Stimulated activated CD4-positive, alpha-beta T cell treated with anti-CD3 and anti-CD28 coated beads, Interleukin-4, amount 100 ng/mL, for 24 hours (primary cell): Measurements from ENCODE around the gene COL2A1.
"Not testable (repeated sequence)": the region's sequence is repeated elsewhere in the genome, so short reads cannot be mapped to it uniquely, and the experiment has no call there.

Source experiments
- DNase-seq: peaks from one replicate; pipeline ENCODE4 v3.0.0-alpha.2; 2020

The COL2A1 gene

GRCh38 chr12:47972895-47973294 is 31.4 kb downstream of the COL2A1 start:
- no peak for DNase-seq

GRCh38 chr12:47970843-47971242 is 33.4 kb downstream of the COL2A1 start:
- no peak for DNase-seq

GRCh38 chr12:47969845-47970244 is 34.4 kb downstream of the COL2A1 start:
- DNase-seq, result no peak

- no peak for DNase-seq
Observed at GRCh38 chr12:47967461-47968321, 36.6 kb downstream of the COL2A1 start.

GRCh38 chr12:47965581-47965980 is 38.7 kb downstream of the COL2A1 start:
- DNase-seq, result no peak

GRCh38 chr12:47964106-47964728 is 40.1 kb downstream of the COL2A1 start:
- DNase-seq, result peak; percentile 19

GRCh38 chr12:47963340-47964040 is 40.8 kb downstream of the COL2A1 start, which contains the start of gene TMEM106C:
Gene TMEM106C, plus strand, starts transcription at chr12:47963596. Its CDS starts 641 bp downstream, at chr12:47964237.
- DNase-seq, result peak; percentile 92

GRCh38 chr12:47962198-47962597 is 42.1 kb downstream of the COL2A1 start:
- no peak for DNase-seq

GRCh38 chr12:47957671-47958070 is 46.6 kb downstream of the COL2A1 start:
- not testable (repeated sequence) for DNase-seq

GRCh38 chr12:47955059-47955458 is 49.2 kb downstream of the COL2A1 start:
- no peak for DNase-seq

GRCh38 chr12:47954467-47955045 is 49.7 kb downstream of the COL2A1 start:
- DNase-seq, result no peak

- DNase-seq, result no peak
Observed at GRCh38 chr12:47954058-47954457, 50.2 kb downstream of the COL2A1 start.

GRCh38 chr12:47950856-47951468 is 53.3 kb downstream of the COL2A1 start:
- no peak for DNase-seq

- DNase-seq, result peak; percentile 43
Observed at GRCh38 chr12:47949441-47950341, 54.6 kb downstream of the COL2A1 start.

GRCh38 chr12:47947341-47947740 is 56.9 kb downstream of the COL2A1 start:
- no peak for DNase-seq

GRCh38 chr12:47946413-47947323 is 57.6 kb downstream of the COL2A1 start:
- DNase-seq, result no peak

- no peak for DNase-seq
Observed at GRCh38 chr12:47945341-47945728, 58.9 kb downstream of the COL2A1 start.

- no peak for DNase-seq
Observed at GRCh38 chr12:47944685-47945340, 59.5 kb downstream of the COL2A1 start.

- no peak for DNase-seq
Observed at GRCh38 chr12:47943623-47944340, 60.5 kb downstream of the COL2A1 start.
